ENCODE results near the gene DARS2.

DNA sequence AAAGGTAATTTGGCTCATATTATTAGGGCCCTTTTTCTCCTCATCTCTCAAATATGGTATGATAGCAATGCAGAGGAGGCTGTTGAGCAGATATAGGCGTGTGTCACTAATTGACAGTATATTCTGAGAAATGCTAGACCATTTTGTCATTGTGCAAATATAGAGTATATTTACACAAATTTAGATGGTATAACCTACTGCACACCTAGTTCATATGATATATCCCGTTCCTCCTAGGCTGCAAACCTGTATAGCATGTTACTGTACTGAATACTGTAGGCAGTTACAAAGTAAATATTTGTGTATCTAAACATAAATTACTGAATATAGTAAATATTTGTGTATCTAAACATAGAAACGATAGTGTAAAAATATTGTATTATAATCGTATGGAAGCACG is 52.3 kb downstream of the DARS2 start:
- TF ChIP-seq, protein P1, sequence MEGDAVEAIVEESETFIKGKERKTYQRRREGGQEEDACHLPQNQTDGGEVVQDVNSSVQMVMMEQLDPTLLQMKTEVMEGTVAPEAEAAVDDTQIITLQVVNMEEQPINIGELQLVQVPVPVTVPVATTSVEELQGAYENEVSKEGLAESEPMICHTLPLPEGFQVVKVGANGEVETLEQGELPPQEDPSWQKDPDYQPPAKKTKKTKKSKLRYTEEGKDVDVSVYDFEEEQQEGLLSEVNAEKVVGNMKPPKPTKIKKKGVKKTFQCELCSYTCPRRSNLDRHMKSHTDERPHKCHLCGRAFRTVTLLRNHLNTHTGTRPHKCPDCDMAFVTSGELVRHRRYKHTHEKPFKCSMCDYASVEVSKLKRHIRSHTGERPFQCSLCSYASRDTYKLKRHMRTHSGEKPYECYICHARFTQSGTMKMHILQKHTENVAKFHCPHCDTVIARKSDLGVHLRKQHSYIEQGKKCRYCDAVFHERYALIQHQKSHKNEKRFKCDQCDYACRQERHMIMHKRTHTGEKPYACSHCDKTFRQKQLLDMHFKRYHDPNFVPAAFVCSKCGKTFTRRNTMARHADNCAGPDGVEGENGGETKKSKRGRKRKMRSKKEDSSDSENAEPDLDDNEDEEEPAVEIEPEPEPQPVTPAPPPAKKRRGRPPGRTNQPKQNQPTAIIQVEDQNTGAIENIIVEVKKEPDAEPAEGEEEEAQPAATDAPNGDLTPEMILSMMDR (IDR thresholded peaks at IDR 0.05), result no peak
- no peak for TF ChIP-seq POLR2A (IDR thresholded peaks at IDR 0.05)
